ENCODE data around the gene NDE1.

GRCh38 chr16:15723808-15724207 lies 73.8 kb downstream of the NDE1 start:
- TF ChIP-seq CTCF (IDR thresholded peaks at IDR 0.05; ENCODE audit: insufficient read depth, low read length, poor library complexity, severe bottlenecking) (no peak), EZH2phosphoT487 (conservative IDR thresholded peaks at IDR 0.05; ENCODE audit: low read length) (no peak)
